Kidney epithelial cell (primary cell): Measurements from ENCODE around the gene TES. TPM values are rescaled to one million over a fixed set of nuclear protein-coding genes. Genes with fewer than 3 reads are reported as not detected.

Experiments used
- DNase-seq: peaks from one replicate; pipeline ENCODE4 v3.0.0-alpha.2; 2010; ENCODE audit warnings: low read depth
- H3K27me3 ChIP-seq: 2 replicates; pipeline ENCODE4 v1.6.0; 2011; ENCODE audit warnings: low read length; ENCODE audit not compliant: control insufficient read depth, insufficient read depth
- H3K36me3 ChIP-seq: 2 replicates; pipeline ENCODE4 v1.5.1; 2011; ENCODE audit warnings: low read length; ENCODE audit not compliant: control insufficient read depth, insufficient read depth
- H3K4me3 ChIP-seq: 2 replicates; pipeline ENCODE4 v1.5.1; 2011; ENCODE audit warnings: low read depth, mild to moderate bottlenecking, control low read depth, low read length
- total RNA-seq: library from RNA; depleted of rRNA; stranded (reverse); fragments of >200 nt; gene quantifications from 2 replicates; pipeline ENCODE4 v1.2.3, GENCODE V29; 2015
- TF ChIP-seq, protein P1 (sequence below): IDR thresholded peaks from 2 replicates; pipeline ENCODE4 v1.5.1; 2011; ENCODE audit warnings: mild to moderate bottlenecking, moderate library complexity, low read length, control low read depth, inconsistent platforms; ENCODE audit not compliant: insufficient read depth, poor library complexity, severe bottlenecking

Gene TES
- total RNA-seq, 1 donor from 2014 or later = 282 TPM

DNA sequence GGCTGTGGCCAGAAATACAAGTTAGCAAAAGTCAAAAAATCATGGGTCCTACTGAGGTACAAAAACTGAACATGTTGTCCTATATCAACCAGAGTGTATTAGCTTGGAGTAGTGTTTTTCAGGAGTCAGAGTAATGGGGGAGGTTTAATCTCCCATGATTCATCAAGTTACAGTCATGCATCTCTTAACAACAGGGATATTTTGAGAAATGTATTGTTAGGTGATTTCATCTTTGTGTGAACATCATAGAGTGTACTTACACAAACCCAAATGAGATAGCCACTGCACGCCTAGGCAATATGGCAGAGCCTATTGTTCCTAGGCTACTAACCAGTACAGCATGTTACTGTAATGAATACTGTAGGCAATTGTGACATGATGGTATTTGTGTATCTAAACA is 14.9 kb upstream of the TES start:
- TF ChIP-seq, protein P1, sequence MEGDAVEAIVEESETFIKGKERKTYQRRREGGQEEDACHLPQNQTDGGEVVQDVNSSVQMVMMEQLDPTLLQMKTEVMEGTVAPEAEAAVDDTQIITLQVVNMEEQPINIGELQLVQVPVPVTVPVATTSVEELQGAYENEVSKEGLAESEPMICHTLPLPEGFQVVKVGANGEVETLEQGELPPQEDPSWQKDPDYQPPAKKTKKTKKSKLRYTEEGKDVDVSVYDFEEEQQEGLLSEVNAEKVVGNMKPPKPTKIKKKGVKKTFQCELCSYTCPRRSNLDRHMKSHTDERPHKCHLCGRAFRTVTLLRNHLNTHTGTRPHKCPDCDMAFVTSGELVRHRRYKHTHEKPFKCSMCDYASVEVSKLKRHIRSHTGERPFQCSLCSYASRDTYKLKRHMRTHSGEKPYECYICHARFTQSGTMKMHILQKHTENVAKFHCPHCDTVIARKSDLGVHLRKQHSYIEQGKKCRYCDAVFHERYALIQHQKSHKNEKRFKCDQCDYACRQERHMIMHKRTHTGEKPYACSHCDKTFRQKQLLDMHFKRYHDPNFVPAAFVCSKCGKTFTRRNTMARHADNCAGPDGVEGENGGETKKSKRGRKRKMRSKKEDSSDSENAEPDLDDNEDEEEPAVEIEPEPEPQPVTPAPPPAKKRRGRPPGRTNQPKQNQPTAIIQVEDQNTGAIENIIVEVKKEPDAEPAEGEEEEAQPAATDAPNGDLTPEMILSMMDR = no peak
- no peak overlapping the region for H3K4me3 ChIP-seq
- no peak for DNase-seq
- no peaks in the 10 kb centered on the region for H3K27me3 ChIP-seq
- H3K36me3 ChIP-seq = no peaks in the 10 kb centered on the region

DNA sequence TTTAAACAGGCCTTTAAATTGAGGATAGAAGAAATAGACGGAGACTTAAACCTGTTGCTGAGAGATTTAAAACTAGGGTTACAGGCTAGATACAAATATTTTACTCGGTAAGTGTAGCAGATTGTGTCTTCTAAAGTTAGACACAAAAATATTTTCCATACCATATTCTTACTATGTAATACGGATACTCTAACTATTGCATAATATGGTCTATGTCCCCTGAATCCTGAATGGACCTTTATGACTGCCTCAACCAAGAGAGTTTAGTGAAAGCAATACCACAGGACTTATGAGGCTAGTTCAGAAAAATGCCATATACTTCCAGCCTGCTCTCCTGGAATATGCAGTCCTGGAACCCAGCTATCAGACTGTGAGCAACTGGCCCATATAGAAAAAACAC is 13.4 kb upstream of the TES start:
- no peak for DNase-seq
- H3K36me3 ChIP-seq = no peaks in the 10 kb centered on the region

DNA sequence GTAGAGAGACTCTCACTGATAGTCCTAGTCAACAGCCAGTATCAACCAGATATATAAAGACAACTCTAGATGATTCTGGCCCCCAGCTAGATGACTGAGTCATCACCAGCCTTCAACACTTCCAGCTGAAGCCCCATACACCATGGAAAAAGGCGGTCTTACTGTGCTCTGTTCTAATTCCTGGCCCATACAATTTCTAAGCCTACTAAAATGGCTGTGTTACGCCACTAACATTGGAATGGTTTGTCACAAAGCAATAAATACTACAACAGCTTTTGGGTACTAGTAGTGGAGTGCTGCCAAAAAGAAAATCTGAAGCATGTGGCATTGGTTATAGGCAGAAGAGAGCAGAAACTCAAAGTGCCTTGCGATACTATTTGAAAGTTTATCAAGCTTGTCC is 13.0 kb upstream of the TES start:
- DNase-seq = no peak
- H3K27me3 ChIP-seq = no peaks in the 10 kb centered on the region
- H3K4me3 ChIP-seq = no peak overlapping the region
- TF ChIP-seq, protein P1 = no peak
- H3K36me3 ChIP-seq = no peaks in the 10 kb centered on the region

More for the DNA sequence above, 13.4 kb upstream of the TES start:
- TF ChIP-seq, protein P1 = no peak
- H3K4me3 ChIP-seq = no peak overlapping the region
- no peaks in the 10 kb centered on the region for H3K27me3 ChIP-seq

DNA sequence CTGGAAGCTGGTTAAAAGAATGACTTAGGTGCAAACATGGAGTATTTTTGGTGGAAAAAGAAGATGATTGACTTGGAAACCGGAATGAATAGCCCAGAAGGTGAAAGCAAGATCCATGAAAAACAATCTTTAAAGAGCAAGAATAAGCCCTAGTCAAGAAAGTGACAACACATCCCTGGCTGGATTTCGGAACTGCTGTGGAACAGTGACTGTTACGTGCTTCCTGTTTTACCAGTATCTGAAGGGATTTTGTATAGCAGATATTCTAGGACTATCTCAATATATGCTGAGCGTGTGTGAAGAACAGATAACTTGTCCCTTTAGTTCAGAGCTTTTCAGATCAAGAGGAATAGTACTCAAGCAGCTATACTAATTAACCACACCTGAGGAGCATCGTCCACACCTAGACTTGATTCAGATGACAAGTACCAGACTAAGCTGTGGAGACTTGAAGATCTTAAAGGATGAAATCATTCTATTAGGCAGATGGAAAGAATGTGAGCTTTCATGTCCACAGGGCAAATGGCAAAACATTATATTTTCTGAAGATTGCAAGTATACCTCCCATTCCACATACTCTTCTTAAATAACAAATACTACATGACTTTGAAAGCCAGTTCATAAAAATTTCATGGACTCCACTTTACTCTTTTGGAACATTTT is 11.5 kb upstream of the TES start:
- TF ChIP-seq, protein P1 = no peak
- H3K36me3 ChIP-seq = no peaks in the 10 kb centered on the region
- DNase-seq = no peak
- no peaks in the 10 kb centered on the region for H3K27me3 ChIP-seq
- H3K4me3 ChIP-seq = no peak overlapping the region

DNA sequence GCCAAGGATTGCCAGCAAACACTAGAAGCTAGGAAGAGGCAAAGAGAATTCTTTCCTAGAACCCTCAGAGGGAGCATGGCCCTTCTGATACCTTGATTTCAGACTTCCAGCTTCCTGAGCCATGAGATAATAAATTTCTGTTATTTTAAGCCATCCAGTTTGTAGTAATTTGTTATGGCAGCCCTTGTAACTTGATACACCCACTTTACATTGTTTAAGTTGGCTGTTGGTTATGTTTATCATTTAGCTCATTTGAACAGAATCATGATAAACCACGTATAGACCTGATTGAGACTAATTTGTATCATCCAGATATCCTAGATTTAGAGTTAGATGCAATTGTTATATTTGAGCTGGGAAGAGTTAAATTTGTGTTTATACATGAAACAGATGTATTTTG is 9.4 kb upstream of the TES start:
- H3K27me3 ChIP-seq = no peaks in the 10 kb centered on the region
- no peak for DNase-seq
- TF ChIP-seq, protein P1 = no peak

DNA sequence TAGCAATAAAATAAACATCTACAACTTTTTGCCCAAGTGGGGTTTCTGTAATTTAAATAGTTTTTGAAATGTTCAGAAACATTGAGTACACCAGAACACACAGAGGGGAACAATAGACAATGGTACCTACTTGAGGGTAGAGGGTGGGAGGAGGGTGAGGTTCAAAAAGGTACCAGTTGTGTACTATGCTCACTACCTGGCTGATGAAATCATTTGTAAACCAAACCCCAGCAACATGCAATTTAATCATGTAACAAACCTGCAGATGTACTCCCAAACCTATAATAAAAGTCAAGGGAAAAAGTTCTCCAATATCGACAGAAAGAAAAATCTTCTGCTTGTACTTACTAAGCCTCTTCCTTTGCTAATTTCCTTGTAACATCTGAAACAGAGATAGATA is 4.2 kb upstream of the TES start:
- DNase-seq = no peak
- H3K4me3 ChIP-seq = no peak overlapping the region
- H3K27me3 ChIP-seq = no peaks in the 10 kb centered on the region
- TF ChIP-seq, protein P1 = no peak
- no peaks in the 10 kb centered on the region for H3K36me3 ChIP-seq

More for the DNA sequence above, 9.4 kb upstream of the TES start:
- H3K36me3 ChIP-seq = no peaks in the 10 kb centered on the region
- H3K4me3 ChIP-seq = no peak overlapping the region
